Measurements from ENCODE around the gene SPPL3.
"Not testable (repeated sequence)": the region's sequence is repeated elsewhere in the genome, so short reads cannot be mapped to it uniquely, and the experiment has no call there.

The SPPL3 gene

GRCh38 chr12:120733574-120733973, 170.6 kb downstream of the SPPL3 start:
- H3K9ac ChIP-seq (ENCODE audit: low read length), result no peak overlapping the region
- peaks cover 5% of the 10 kb centered on the region; the same call in 1 of the 2 replicates for H3K9me3 ChIP-seq (ENCODE audit: control insufficient read depth, insufficient read depth, low read depth, low read length)
- H3K4me1 ChIP-seq (ENCODE audit: control insufficient read depth, insufficient read depth, low read length), result no peaks in the 10 kb centered on the region
- no peak overlapping the region for H3K27ac ChIP-seq (ENCODE audit: low read depth, low read length)
- no peaks in the 10 kb centered on the region for H3K27me3 ChIP-seq (ENCODE audit: control insufficient read depth, insufficient read depth, low read length)
- H3K4me3 ChIP-seq (ENCODE audit: low read depth, low read length), result no peak overlapping the region
- peaks cover 3% of the 10 kb centered on the region; the same call in 1 of the 2 replicates for H3K36me3 ChIP-seq (ENCODE audit: control insufficient read depth, insufficient read depth, low read length)

GRCh38 chr12:120732198-120732597, 172.0 kb downstream of the SPPL3 start:
- not testable (repeated sequence) for H3K36me3 ChIP-seq (ENCODE audit: control insufficient read depth, insufficient read depth, low read length); H3K4me3 ChIP-seq (ENCODE audit: low read depth, low read length); H3K9ac ChIP-seq (ENCODE audit: low read length); H3K27ac ChIP-seq (ENCODE audit: low read depth, low read length); H3K27me3 ChIP-seq (ENCODE audit: control insufficient read depth, insufficient read depth, low read length); H3K4me1 ChIP-seq (ENCODE audit: control insufficient read depth, insufficient read depth, low read length); H3K9me3 ChIP-seq (ENCODE audit: control insufficient read depth, insufficient read depth, low read depth, low read length)

- 0 out of 2 replicates have a peak, but pooled peaks cover 6% of the 10 kb centered on the region for H3K27me3 ChIP-seq (ENCODE audit: control insufficient read depth, insufficient read depth, low read length)
Measured at GRCh38 chr12:120726961-120727360, 177.2 kb downstream of the SPPL3 start.

GRCh38 chr12:120726510-120726793, 177.7 kb downstream of the SPPL3 start:
- no peak overlapping the region for H3K27ac ChIP-seq (ENCODE audit: low read depth, low read length)
- H3K36me3 ChIP-seq (ENCODE audit: control insufficient read depth, insufficient read depth, low read length), result peaks cover 28% of the 10 kb centered on the region
- 0 out of 2 replicates have a peak, but pooled peaks cover 6% of the 10 kb centered on the region for H3K27me3 ChIP-seq (ENCODE audit: control insufficient read depth, insufficient read depth, low read length)
- peak overlapping the region; percentile 72 for H3K4me3 ChIP-seq (ENCODE audit: low read depth, low read length)
- H3K4me1 ChIP-seq (ENCODE audit: control insufficient read depth, insufficient read depth, low read length), result peaks cover 11% of the 10 kb centered on the region; the same call in 1 of the 2 replicates
- no peaks in the 10 kb centered on the region for H3K9me3 ChIP-seq (ENCODE audit: control insufficient read depth, insufficient read depth, low read depth, low read length)
- H3K9ac ChIP-seq (ENCODE audit: low read length), result peak overlapping the region; percentile 36

More at GRCh38 chr12:120726961-120727360, 177.2 kb downstream of the SPPL3 start:
- peaks cover 23% of the 10 kb centered on the region for H3K36me3 ChIP-seq (ENCODE audit: control insufficient read depth, insufficient read depth, low read length)
- peaks cover 11% of the 10 kb centered on the region; the same call in 1 of the 2 replicates for H3K4me1 ChIP-seq (ENCODE audit: control insufficient read depth, insufficient read depth, low read length)
- no peak overlapping the region for H3K9ac ChIP-seq (ENCODE audit: low read length)
- no peak overlapping the region for H3K27ac ChIP-seq (ENCODE audit: low read depth, low read length)
- no peak overlapping the region for H3K4me3 ChIP-seq (ENCODE audit: low read depth, low read length)
- no peaks in the 10 kb centered on the region for H3K9me3 ChIP-seq (ENCODE audit: control insufficient read depth, insufficient read depth, low read depth, low read length)

GRCh38 chr12:120725659-120726509, 178.3 kb downstream of the SPPL3 start, which contains the start of gene ACADS:
ACADS (plus strand) TSS chr12:120725826; CDS start chr12:120725886, 60 bp downstream.
- Histone ChIP-seq H3K36me3 (ENCODE audit: control insufficient read depth, insufficient read depth, low read length) (peaks cover 34% of the 10 kb centered on the region), H3K9me3 (ENCODE audit: control insufficient read depth, insufficient read depth, low read depth, low read length) (no peaks in the 10 kb centered on the region), H3K9ac (ENCODE audit: low read length) (peak within 1 kb of the TSS; percentile 38), H3K4me3 (ENCODE audit: low read depth, low read length) (peak within 1 kb of the TSS; percentile 72), H3K27me3 (ENCODE audit: control insufficient read depth, insufficient read depth, low read length) (0 out of 2 replicates have a peak, but pooled peaks cover 6% of the 10 kb centered on the region), H3K4me1 (ENCODE audit: control insufficient read depth, insufficient read depth, low read length) (peaks cover 11% of the 10 kb centered on the region; the same call in 1 of the 2 replicates), H3K27ac (ENCODE audit: low read depth, low read length) (no peak within 1 kb of the TSS)

DNA sequence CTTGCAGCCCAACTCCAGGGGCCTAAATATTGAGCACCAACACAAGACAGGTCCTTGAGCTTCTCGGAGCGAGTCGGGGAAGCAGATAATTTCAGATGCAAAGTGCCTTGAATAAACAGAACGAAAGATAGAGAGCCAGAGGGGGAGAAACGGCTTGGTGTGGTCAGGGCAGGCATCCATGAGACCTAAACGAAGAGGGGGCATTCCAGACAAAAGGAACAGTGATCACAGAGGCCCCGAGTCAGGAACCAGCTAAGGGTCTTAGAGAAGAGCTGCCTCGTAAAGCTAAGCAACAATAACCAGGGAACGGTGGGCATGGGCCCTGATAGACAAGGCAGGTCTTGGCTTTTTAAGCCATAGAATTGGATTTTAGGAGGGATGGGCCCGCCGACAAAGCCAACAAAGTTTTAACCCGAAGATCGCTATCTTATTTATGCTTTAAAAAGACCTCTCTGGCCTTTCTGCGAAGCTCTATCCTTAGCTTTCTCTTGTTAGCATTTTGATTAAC, 179.0 kb downstream of the SPPL3 start:
- peak overlapping the region; percentile 38 for H3K9ac ChIP-seq (ENCODE audit: low read length)

GRCh38 chr12:120724720-120725119, 179.4 kb downstream of the SPPL3 start:
- H3K9me3 ChIP-seq (ENCODE audit: control insufficient read depth, insufficient read depth, low read depth, low read length), result no peaks in the 10 kb centered on the region
- H3K27me3 ChIP-seq (ENCODE audit: control insufficient read depth, insufficient read depth, low read length), result 0 out of 2 replicates have a peak, but pooled peaks cover 6% of the 10 kb centered on the region
- H3K27ac ChIP-seq (ENCODE audit: low read depth, low read length), result no peak overlapping the region
- no peak overlapping the region for H3K9ac ChIP-seq (ENCODE audit: low read length)
- peak overlapping the region; percentile 72 for H3K4me3 ChIP-seq (ENCODE audit: low read depth, low read length)
- H3K4me1 ChIP-seq (ENCODE audit: control insufficient read depth, insufficient read depth, low read length), result peaks cover 11% of the 10 kb centered on the region; the same call in 1 of the 2 replicates
- H3K36me3 ChIP-seq (ENCODE audit: control insufficient read depth, insufficient read depth, low read length), result peaks cover 44% of the 10 kb centered on the region

More for the DNA sequence above, 179.0 kb downstream of the SPPL3 start:
- peaks cover 41% of the 10 kb centered on the region for H3K36me3 ChIP-seq (ENCODE audit: control insufficient read depth, insufficient read depth, low read length)
- peaks cover 11% of the 10 kb centered on the region; the same call in 1 of the 2 replicates for H3K4me1 ChIP-seq (ENCODE audit: control insufficient read depth, insufficient read depth, low read length)
- peak overlapping the region; percentile 72 for H3K4me3 ChIP-seq (ENCODE audit: low read depth, low read length)
- 0 out of 2 replicates have a peak, but pooled peaks cover 6% of the 10 kb centered on the region for H3K27me3 ChIP-seq (ENCODE audit: control insufficient read depth, insufficient read depth, low read length)
- H3K9me3 ChIP-seq (ENCODE audit: control insufficient read depth, insufficient read depth, low read depth, low read length), result no peaks in the 10 kb centered on the region
- no peak overlapping the region for H3K27ac ChIP-seq (ENCODE audit: low read depth, low read length)

- Histone ChIP-seq H3K4me1 (ENCODE audit: control insufficient read depth, insufficient read depth, low read length) (peaks cover 11% of the 10 kb centered on the region; the same call in 1 of the 2 replicates), H3K27ac (ENCODE audit: low read depth, low read length) (no peak overlapping the region), H3K4me3 (ENCODE audit: low read depth, low read length) (no peak overlapping the region), H3K9ac (ENCODE audit: low read length) (no peak overlapping the region), H3K9me3 (ENCODE audit: control insufficient read depth, insufficient read depth, low read depth, low read length) (no peaks in the 10 kb centered on the region), H3K36me3 (ENCODE audit: control insufficient read depth, insufficient read depth, low read length) (peaks cover 58% of the 10 kb centered on the region), H3K27me3 (ENCODE audit: control insufficient read depth, insufficient read depth, low read length) (0 out of 2 replicates have a peak, but pooled peaks cover 6% of the 10 kb centered on the region)
Measured at GRCh38 chr12:120722784-120723183, 181.4 kb downstream of the SPPL3 start.

DNA sequence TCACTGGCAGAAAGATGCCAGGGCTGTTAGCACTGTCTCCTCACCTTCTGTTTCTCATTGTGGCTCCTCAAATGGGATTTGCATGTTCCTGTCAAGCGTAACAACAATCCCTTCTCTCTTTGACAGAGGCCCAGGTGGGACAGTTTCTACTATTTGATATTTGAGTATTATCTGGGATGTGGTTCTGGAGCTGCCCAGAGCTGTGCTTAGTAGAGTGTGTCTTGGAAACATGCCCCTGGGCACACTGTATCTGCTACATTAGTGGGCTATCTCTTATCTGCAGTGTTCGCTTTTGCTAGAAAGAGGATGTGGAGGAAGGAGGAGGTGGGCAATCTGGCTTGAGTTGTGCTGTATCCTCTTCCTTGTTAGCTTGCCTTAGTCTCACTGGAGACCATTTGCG, 182.3 kb downstream of the SPPL3 start:
- H3K36me3 ChIP-seq (ENCODE audit: control insufficient read depth, insufficient read depth, low read length), result peaks cover 63% of the 10 kb centered on the region
- H3K9ac ChIP-seq (ENCODE audit: low read length), result no peak overlapping the region
- 0 out of 2 replicates have a peak, but pooled peaks cover 6% of the 10 kb centered on the region for H3K27me3 ChIP-seq (ENCODE audit: control insufficient read depth, insufficient read depth, low read length)
- H3K4me1 ChIP-seq (ENCODE audit: control insufficient read depth, insufficient read depth, low read length), result peaks cover 11% of the 10 kb centered on the region; the same call in 1 of the 2 replicates
- H3K9me3 ChIP-seq (ENCODE audit: control insufficient read depth, insufficient read depth, low read depth, low read length), result no peaks in the 10 kb centered on the region
- H3K4me3 ChIP-seq (ENCODE audit: low read depth, low read length), result no peak overlapping the region
- no peak overlapping the region for H3K27ac ChIP-seq (ENCODE audit: low read depth, low read length)

DNA sequence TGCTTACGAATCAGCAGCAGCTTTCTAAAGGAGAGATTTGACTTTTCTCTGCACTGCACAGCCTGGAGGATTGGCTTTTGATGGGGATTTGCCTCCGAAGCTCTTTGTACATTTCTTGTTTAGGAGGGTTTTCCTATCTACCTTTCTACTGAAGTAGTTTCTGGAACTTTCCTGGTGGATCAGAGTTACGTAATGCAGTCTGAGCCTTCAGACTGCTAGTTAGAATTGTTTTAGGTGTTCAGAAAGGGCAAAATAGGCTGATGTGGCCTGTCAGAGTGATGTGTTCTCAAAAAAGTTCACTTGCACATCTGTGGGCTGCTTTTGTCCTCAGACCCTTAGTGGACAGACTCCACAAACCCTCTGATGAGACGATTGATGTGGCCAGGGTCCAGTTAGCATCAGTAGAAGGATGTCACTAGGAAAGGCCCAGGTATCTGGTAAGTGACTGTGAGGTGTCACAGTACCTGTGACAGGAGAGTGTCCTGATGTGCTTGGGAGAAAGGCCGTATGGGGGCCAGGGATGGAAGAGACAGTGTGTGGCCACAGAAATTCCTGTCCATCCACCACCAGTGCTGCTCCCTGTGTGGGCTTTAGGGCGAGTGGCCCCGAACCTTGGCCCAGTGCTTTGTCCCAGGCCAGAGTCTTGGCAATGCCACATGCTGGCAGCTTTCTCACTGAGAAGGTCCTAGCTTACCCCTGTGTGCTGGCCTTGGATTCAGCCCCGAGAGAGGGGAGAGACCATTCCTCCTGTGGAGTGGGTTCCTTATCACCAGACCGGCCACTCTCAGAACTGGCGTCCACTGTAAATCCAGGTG, 183.0 kb downstream of the SPPL3 start:
- H3K27ac ChIP-seq (ENCODE audit: low read depth, low read length), result no peak overlapping the region
- H3K36me3 ChIP-seq (ENCODE audit: control insufficient read depth, insufficient read depth, low read length), result peaks cover 70% of the 10 kb centered on the region
- H3K4me3 ChIP-seq (ENCODE audit: low read depth, low read length), result no peak overlapping the region
- 0 out of 2 replicates have a peak, but pooled peaks cover 2% of the 10 kb centered on the region for H3K27me3 ChIP-seq (ENCODE audit: control insufficient read depth, insufficient read depth, low read length)
- H3K9ac ChIP-seq (ENCODE audit: low read length), result no peak overlapping the region
- peaks cover 9% of the 10 kb centered on the region; the same call in 1 of the 2 replicates for H3K4me1 ChIP-seq (ENCODE audit: control insufficient read depth, insufficient read depth, low read length)
- H3K9me3 ChIP-seq (ENCODE audit: control insufficient read depth, insufficient read depth, low read depth, low read length), result no peaks in the 10 kb centered on the region
